Transverse colon (tissue), 4 donors: Measurements from ENCODE around the gene PACRG. TPM values are rescaled to one million over a fixed set of nuclear protein-coding genes. Genes with fewer than 3 reads are reported as not detected.

Source experiments
- DNase-seq: peaks from one replicate; pipeline ENCODE4 v3.0.0-alpha.2; 2019
- H3K27ac ChIP-seq, 4 donors: fragments of 200-600 bp; sonication (generic); 2 replicates each; pipeline ENCODE4 v1.5.1; 2016 to 2018; ENCODE audit warnings: inconsistent platforms in 4 of 4
- H3K27me3 ChIP-seq: fragments of 200-600 bp; sonication (generic); 2 replicates; pipeline ENCODE4 v1.5.1; 2017; ENCODE audit warnings: inconsistent platforms
- H3K36me3 ChIP-seq, 4 donors: fragments of 200-600 bp; sonication (generic); 2 replicates each; pipeline ENCODE4 v1.5.1; 2017 to 2019; ENCODE audit warnings: inconsistent platforms in 4 of 4
- H3K4me1 ChIP-seq, 4 donors: fragments of 200-600 bp; sonication (generic); 2 replicates each; pipeline ENCODE4 v1.5.1; 2017 to 2020; ENCODE audit warnings: inconsistent platforms in 4 of 4
- H3K4me3 ChIP-seq, 4 donors: fragments of 200-600 bp; sonication (generic); 1 replicate in 1 of 4; 2 replicates in 3 of 4; pipeline versions ENCODE4 v1.5.1 to v1.6.1; 2017 to 2019; ENCODE audit warnings: inconsistent platforms in 4 of 4
- H3K9me3 ChIP-seq, 2 donors: fragments of 200-600 bp; sonication (generic); 2 replicates each; pipeline ENCODE4 v1.5.1; 2017 to 2019; ENCODE audit warnings: inconsistent platforms in 2 of 2
- CTCF ChIP-seq, 5 experiments: fragments of 200-600 bp in 3 of 5; fragments of 450-650 bp in 2 of 5; sonication (generic) in 3 of 5; IDR thresholded peaks; 1 replicate in 2 of 5; 2 replicates in 3 of 5; pipeline ENCODE4 v1.5.1; 2016 to 2017; ENCODE audit warnings: antibody characterized with exemption in 5 of 5, inconsistent platforms in 3 of 5, mild to moderate bottlenecking in 2 of 5, moderate library complexity in 1 of 5
- EP300 ChIP-seq: sonication (generic); formaldehyde crosslinking; IDR thresholded peaks from one replicate; pipeline ENCODE4 v1.6.1; 2017; ENCODE audit warnings: antibody characterized with exemption, low read depth
- POLR2A ChIP-seq: fragments of 450-650 bp; IDR thresholded peaks from one replicate; pipeline ENCODE4 v1.6.1; 2016; ENCODE audit warnings: antibody characterized with exemption, mild to moderate bottlenecking, moderate library complexity
- POLR2AphosphoS5 ChIP-seq, 3 donors: sonication (generic); formaldehyde crosslinking; IDR thresholded peaks; one replicate each; pipeline ENCODE4 v1.6.1; 2016; ENCODE audit warnings: antibody characterized with exemption in 3 of 3
- WGBS, 2 donors: methylation state at CpG; one replicate each; pipeline ENCODE4 v1.1.5; 2018; ENCODE audit warnings: low coverage in 1 of 2; 5-methylcytosine and 5-hydroxymethylcytosine counted together
- in situ Hi-C, 4 donors: fragments of 200-750 bp; cut with MboI; loops; one replicate each; pipeline versions ENCODE4 v1.15.0 to v1.15.1; 2017; ENCODE audit warnings: low sequenced_read_pairs in 3 of 4, low pct_ligation_motif_present in 1 of 4, low pct_unique_long_range_greater_than_20kb in 1 of 4
- intact Hi-C: fragments of 100-400 bp; cut with DNase I; formaldehyde crosslinking; loops from one replicate; pipeline ENCODE4 v1.15.1; 2023; ENCODE audit warnings: low total_unique reads
- total RNA-seq, 4 donors: library from RNA; depleted of rRNA; stranded (reverse); fragments of >200 nt; gene quantifications; one replicate each; pipeline ENCODE4 v1.1.0, GENCODE V29; 2016

The PACRG gene
- total RNA-seq, 4 donors from 2014 or later = 1.2 to 13.8 (median 1.4) TPM; not detected in 1

GRCh38 chr6:163309491-163310026 is 581.8 kb downstream of the PACRG start:
- H3K4me1 ChIP-seq = no peaks in the 10 kb centered on the region
- DNase-seq = no peak
- no peaks in the 10 kb centered on the region for H3K9me3 ChIP-seq
- no peaks in the 10 kb centered on the region for H3K36me3 ChIP-seq
- no peaks in the 10 kb centered on the region for H3K27me3 ChIP-seq
- in situ Hi-C loops = no loop called here
- no peak overlapping the region for H3K4me3 ChIP-seq
- H3K27ac ChIP-seq = no peak overlapping the region
- 69 to 79% methylated on average over 10 to 13 of the region's 13 CpGs for WGBS, 2 donors
- TF ChIP-seq EP300 (no peak), CTCF (IDR thresholded peaks at IDR 0.05) (no peak), POLR2AphosphoS5 (IDR thresholded peaks at IDR 0.05) (no peak), POLR2A (no peak)
- intact Hi-C loops = no loop called here

DNA sequence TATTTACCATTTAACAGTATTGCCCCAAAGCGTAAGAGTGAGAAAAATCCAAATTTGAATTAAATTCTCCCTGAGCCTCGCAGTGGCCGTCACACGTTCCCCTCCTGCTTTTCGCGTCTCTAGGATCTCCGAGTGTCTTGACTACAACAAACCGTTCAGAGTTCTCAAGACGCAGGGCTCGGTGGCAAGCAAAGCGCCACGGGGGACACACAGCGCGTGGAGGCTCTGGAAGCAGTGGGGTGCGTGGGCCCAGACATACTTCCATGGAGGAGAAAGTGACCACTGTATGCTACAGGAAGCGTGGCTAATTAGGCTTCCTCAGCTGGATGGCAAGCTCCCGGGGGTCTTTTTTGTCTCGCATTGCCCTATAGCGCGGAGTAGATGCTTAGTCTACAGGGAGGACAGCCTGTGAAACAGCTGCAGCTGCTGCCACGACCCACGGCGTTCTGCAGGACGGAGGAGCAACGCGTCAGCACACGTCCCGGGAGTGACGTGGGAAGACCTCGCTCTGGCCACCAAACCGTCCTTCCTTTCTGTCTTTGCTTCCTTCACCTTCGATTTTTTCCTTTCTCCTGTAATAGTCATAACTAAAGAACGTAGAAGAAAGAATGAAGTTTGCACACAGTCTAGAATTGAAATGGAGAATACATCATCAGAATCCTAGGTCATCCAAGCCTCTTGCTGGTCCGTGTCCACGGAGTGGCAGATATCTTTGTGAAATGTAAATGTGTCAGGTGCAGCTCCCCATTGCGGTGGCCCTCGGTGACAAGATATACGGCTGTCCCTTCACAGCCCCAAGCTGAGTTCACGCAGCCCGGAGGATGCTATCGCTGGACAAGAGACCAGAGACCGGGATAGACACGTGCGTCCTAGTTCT is 582.6 kb downstream of the PACRG start:
- H3K27ac ChIP-seq = no peak overlapping the region
- no peak overlapping the region for H3K4me3 ChIP-seq
- WGBS, 2 donors = 93% methylated on average over 33 to 44 of the region's 44 CpGs
- no peaks in the 10 kb centered on the region for H3K36me3 ChIP-seq
- no peak for DNase-seq
- no peaks in the 10 kb centered on the region for H3K9me3 ChIP-seq
- TF ChIP-seq CTCF (IDR thresholded peaks at IDR 0.05) (no peak), POLR2A (no peak), POLR2AphosphoS5 (IDR thresholded peaks at IDR 0.05) (no peak), EP300 (no peak)
- no peaks in the 10 kb centered on the region for H3K4me1 ChIP-seq
- intact Hi-C loops = no loop called here
- in situ Hi-C loops = no loop called here
- H3K27me3 ChIP-seq = no peaks in the 10 kb centered on the region

DNA sequence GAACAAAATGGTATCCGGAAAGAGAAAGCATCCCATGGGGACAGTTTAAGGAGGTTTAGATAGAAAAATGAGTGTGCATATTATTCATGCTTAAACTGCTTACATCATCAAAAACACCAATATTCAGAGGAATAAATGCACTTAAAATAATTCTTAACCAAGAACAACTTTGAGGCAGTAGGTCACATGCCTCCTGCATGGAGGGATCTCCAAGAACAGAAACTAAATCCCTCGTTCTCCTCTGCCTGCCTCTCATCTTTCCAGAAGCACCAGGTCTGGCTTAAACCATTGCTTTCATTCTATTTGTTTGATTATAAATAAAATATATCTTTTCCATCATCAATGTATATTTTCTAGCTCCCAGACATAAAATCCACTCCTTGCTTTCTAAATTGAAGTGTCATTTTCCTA is 583.2 kb downstream of the PACRG start:
- intact Hi-C loops = no loop called here
- WGBS, 2 donors = 71 to 81% methylated on average over 2 of the region's 2 CpGs

DNA sequence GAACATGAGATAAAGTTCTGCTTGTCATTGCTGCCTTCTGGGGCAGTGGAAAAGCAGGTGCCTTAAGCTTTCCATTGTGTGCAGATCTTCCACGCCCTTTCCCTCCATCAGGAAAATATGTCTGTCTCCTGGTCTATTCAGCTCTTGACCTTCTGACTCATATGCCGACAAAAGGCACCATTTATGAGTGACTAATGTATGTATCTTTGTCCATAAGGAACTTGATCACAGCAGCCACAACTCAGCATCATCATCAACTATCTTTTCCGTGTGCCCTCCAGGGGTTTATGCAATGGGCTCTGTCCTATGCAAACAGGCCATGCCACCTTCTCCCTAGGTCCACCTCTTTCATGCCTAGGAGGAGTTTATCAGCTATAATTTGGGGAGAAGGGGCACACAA is 584.1 kb downstream of the PACRG start:
- intact Hi-C loops (no loop called here), in situ Hi-C loops (no loop called here)
- no peak for DNase-seq
- Histone ChIP-seq H3K4me3 (no peak overlapping the region), H3K9me3 (no peaks in the 10 kb centered on the region), H3K36me3 (no peaks in the 10 kb centered on the region), H3K4me1 (no peaks in the 10 kb centered on the region), H3K27me3 (no peaks in the 10 kb centered on the region), H3K27ac (no peak overlapping the region)
- TF ChIP-seq POLR2A = no peak
- no peak for TF ChIP-seq CTCF (IDR thresholded peaks at IDR 0.05)
- no peak for TF ChIP-seq EP300
- no peak for TF ChIP-seq POLR2AphosphoS5 (IDR thresholded peaks at IDR 0.05)
- 18 to 56% methylated on average over 2 to 3 of the region's 3 CpGs for WGBS, 2 donors

More for the DNA sequence above, 583.2 kb downstream of the PACRG start:
- Histone ChIP-seq H3K4me3 (no peak overlapping the region), H3K27ac (no peak overlapping the region), H3K36me3 (no peaks in the 10 kb centered on the region), H3K4me1 (no peaks in the 10 kb centered on the region), H3K27me3 (no peaks in the 10 kb centered on the region), H3K9me3 (no peaks in the 10 kb centered on the region)
- no peak for DNase-seq
- in situ Hi-C loops = no loop called here
- TF ChIP-seq POLR2AphosphoS5 (IDR thresholded peaks at IDR 0.05) (no peak), CTCF (IDR thresholded peaks at IDR 0.05) (no peak), EP300 (no peak), POLR2A (no peak)
